Astrocyte (in vitro differentiated cells and primary cell): ENCODE measurements around the gene IQCM. TPM values are rescaled to one million over a fixed set of nuclear protein-coding genes. Genes with fewer than 3 reads are reported as not detected.

ENCODE experiments used
- DNase-seq: peaks from one replicate; pipeline ENCODE4 v3.0.0-alpha.2; 2010; ENCODE audit warnings: low read depth
- FAIRE-seq: peaks from 2 replicates; lab custom pipeline; 2011; peaks lifted over from hg19 to GRCh38; lab: Jason Lieb, UNC
- H2AFZ ChIP-seq: 2 replicates; pipeline ENCODE4 v1.6.0; 2012; ENCODE audit warnings: low read depth, low read length, inconsistent platforms
- H3K27ac ChIP-seq: 2 replicates; pipeline ENCODE4 v1.5.1; 2011; ENCODE audit warnings: low read depth, low read length, inconsistent platforms
- H3K27me3 ChIP-seq: 2 replicates; pipeline ENCODE4 v1.6.0; 2011; ENCODE audit warnings: low read length, inconsistent platforms; ENCODE audit not compliant: insufficient read depth
- H3K36me3 ChIP-seq: 2 replicates; pipeline ENCODE4 v1.5.1; 2011; ENCODE audit warnings: low read length, inconsistent platforms; ENCODE audit not compliant: insufficient read depth
- H3K4me1 ChIP-seq: 2 replicates; pipeline ENCODE4 v1.5.1; 2011; ENCODE audit warnings: low read length, inconsistent platforms; ENCODE audit not compliant: insufficient read depth
- H3K4me2 ChIP-seq: 2 replicates; pipeline ENCODE4 v1.6.0; 2012; ENCODE audit warnings: low read length, inconsistent platforms
- H3K4me3 ChIP-seq: 2 replicates; pipeline ENCODE4 v1.5.1; 2011; ENCODE audit warnings: low read depth, mild to moderate bottlenecking, low read length, inconsistent platforms; ENCODE audit not compliant: insufficient read depth
- H3K79me2 ChIP-seq: 2 replicates; pipeline ENCODE4 v1.6.0; 2012; ENCODE audit warnings: mild to moderate bottlenecking, low read length, inconsistent platforms; ENCODE audit not compliant: insufficient read depth
- H3K9ac ChIP-seq: 2 replicates; pipeline ENCODE4 v1.6.0; 2012; ENCODE audit warnings: mild to moderate bottlenecking, low read length, inconsistent platforms
- H3K9me3 ChIP-seq: 2 replicates; pipeline ENCODE4 v1.5.1; 2012; ENCODE audit warnings: low read depth, mild to moderate bottlenecking, low read length, inconsistent platforms; ENCODE audit not compliant: insufficient read depth
- H4K20me1 ChIP-seq: 2 replicates; pipeline ENCODE4 v1.6.0; 2012; ENCODE audit warnings: low read length, inconsistent platforms; ENCODE audit not compliant: insufficient read depth
- H3K27ac Mint-ChIP-seq: one replicate; pipeline ENCODE4 v1.8.0; 2021; ENCODE audit warnings: mild to moderate bottlenecking, mixed read lengths; ENCODE audit not compliant: unreplicated experiment
- H3K27me3 Mint-ChIP-seq: one replicate; pipeline ENCODE4 v1.8.0; 2021; ENCODE audit warnings: low read depth, mixed read lengths; ENCODE audit not compliant: unreplicated experiment
- H3K36me3 Mint-ChIP-seq: one replicate; pipeline ENCODE4 v1.8.0; 2021; ENCODE audit warnings: low read depth, mixed read lengths; ENCODE audit not compliant: unreplicated experiment
- H3K4me1 Mint-ChIP-seq: one replicate; pipeline ENCODE4 v1.8.0; 2021; ENCODE audit warnings: low read depth, mixed read lengths; ENCODE audit not compliant: unreplicated experiment
- H3K4me3 Mint-ChIP-seq: one replicate; pipeline ENCODE4 v1.8.0; 2021; ENCODE audit warnings: mild to moderate bottlenecking, moderate library complexity, mixed read lengths; ENCODE audit not compliant: unreplicated experiment
- H3K9me3 Mint-ChIP-seq: one replicate; pipeline ENCODE4 v1.8.0; 2021; ENCODE audit warnings: mild to moderate bottlenecking, mixed read lengths; ENCODE audit not compliant: unreplicated experiment
- CTCF ChIP-seq: IDR thresholded peaks from 2 replicates; pipeline ENCODE4 v1.5.1; 2011; ENCODE audit warnings: low read depth, mild to moderate bottlenecking, inconsistent platforms, low read length, moderate library complexity; ENCODE audit not compliant: insufficient read depth
- EZH2 ChIP-seq: IDR thresholded peaks from 2 replicates; pipeline ENCODE4 v1.6.1; 2012; ENCODE audit warnings: mild to moderate bottlenecking, low read length, inconsistent platforms; ENCODE audit not compliant: insufficient read depth
- total RNA-seq: library from RNA; stranded (reverse); gene quantifications from 2 replicates; pipeline ENCODE4 v1.2.1, GENCODE V29; 2021

Gene IQCM
- total RNA-seq, 1 donor from 2014 or later: 0.11 TPM

- no peaks in the 10 kb centered on the region for H3K9me3 ChIP-seq
- Mint-ChIP-seq H3K4me1 (peaks cover 9% of the 10 kb centered on the region), H3K27me3 (no peaks in the 10 kb centered on the region), H3K4me3 (no peak overlapping the region), H3K27ac (no peak overlapping the region), H3K9me3 (no peaks in the 10 kb centered on the region), H3K36me3 (no peaks in the 10 kb centered on the region)
- no peaks in the 10 kb centered on the region for H3K4me1 ChIP-seq
- H3K79me2 ChIP-seq: no peaks in the 10 kb centered on the region
- H3K4me2 ChIP-seq: no peak overlapping the region
- FAIRE-seq: no peak
- H3K4me3 ChIP-seq: no peak overlapping the region
- no peak for DNase-seq
- H3K27ac ChIP-seq: no peak overlapping the region
- H2AFZ ChIP-seq: no peak overlapping the region
- no peaks in the 10 kb centered on the region for H3K27me3 ChIP-seq
- no peaks in the 10 kb centered on the region for H3K36me3 ChIP-seq
- no peaks in the 10 kb centered on the region for H4K20me1 ChIP-seq
- H3K9ac ChIP-seq: no peak overlapping the region
- TF ChIP-seq EZH2 (no peak), CTCF (no peak)
Observed at GRCh38 chr4:149749784-149750183, 65.9 kb downstream of the IQCM start.

- FAIRE-seq: no peak
- no peak overlapping the region for H3K4me3 ChIP-seq
Observed at GRCh38 chr4:149747646-149748045, 68.0 kb downstream of the IQCM start.

More at GRCh38 chr4:149747646-149748045, 68.0 kb downstream of the IQCM start:
- TF ChIP-seq EZH2: no peak
- no peak for TF ChIP-seq CTCF
- no peak for DNase-seq
- H3K4me2 ChIP-seq: no peak overlapping the region
- no peaks in the 10 kb centered on the region for H3K27me3 Mint-ChIP-seq
- H3K4me1 Mint-ChIP-seq: peaks cover 2% of the 10 kb centered on the region
- H3K27ac Mint-ChIP-seq: no peak overlapping the region
- H3K9me3 Mint-ChIP-seq: no peaks in the 10 kb centered on the region
- no peak overlapping the region for H3K9ac ChIP-seq
- H3K9me3 ChIP-seq: no peaks in the 10 kb centered on the region
- no peaks in the 10 kb centered on the region for H3K4me1 ChIP-seq
- H3K79me2 ChIP-seq: no peaks in the 10 kb centered on the region
- no peaks in the 10 kb centered on the region for H3K27me3 ChIP-seq
- no peaks in the 10 kb centered on the region for H4K20me1 ChIP-seq
- H3K27ac ChIP-seq: no peak overlapping the region
- H3K36me3 Mint-ChIP-seq: no peaks in the 10 kb centered on the region
- no peak overlapping the region for H2AFZ ChIP-seq
- H3K4me3 Mint-ChIP-seq: no peak overlapping the region
- no peaks in the 10 kb centered on the region for H3K36me3 ChIP-seq
